ENCODE results near the gene RNU1-3.
"Not testable (repeated sequence)": the region's sequence is repeated elsewhere in the genome, so short reads cannot be mapped to it uniquely, and the experiment has no call there.

The RNU1-3 gene

DNA sequence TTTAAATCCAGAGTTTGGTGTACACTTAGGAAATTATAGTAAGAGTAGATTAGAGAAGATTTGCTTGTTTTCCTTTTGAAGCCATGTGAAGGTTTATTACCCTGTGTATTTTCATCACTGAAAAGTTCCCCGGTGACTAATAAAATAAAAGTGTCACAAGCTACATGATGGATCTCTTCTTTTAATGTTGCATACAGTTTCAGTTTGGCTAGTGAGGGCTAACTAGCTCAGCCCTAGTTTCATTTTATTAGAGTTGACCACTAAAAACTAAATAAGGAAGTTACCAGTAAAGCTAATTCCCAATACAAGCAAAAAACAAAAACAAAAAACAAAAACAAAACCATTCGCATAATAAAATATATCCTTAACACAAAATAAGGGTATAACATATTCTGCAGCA is 17.4 kb upstream of the RNU1-3 start:
- H3K9me3 Mint-ChIP-seq (ENCODE audit: low read depth); H3K4me3 Mint-ChIP-seq; H3K36me3 Mint-ChIP-seq; H3K27me3 Mint-ChIP-seq; H3K4me1 Mint-ChIP-seq (ENCODE audit: low read depth); H3K27ac Mint-ChIP-seq: not testable (repeated sequence)

DNA sequence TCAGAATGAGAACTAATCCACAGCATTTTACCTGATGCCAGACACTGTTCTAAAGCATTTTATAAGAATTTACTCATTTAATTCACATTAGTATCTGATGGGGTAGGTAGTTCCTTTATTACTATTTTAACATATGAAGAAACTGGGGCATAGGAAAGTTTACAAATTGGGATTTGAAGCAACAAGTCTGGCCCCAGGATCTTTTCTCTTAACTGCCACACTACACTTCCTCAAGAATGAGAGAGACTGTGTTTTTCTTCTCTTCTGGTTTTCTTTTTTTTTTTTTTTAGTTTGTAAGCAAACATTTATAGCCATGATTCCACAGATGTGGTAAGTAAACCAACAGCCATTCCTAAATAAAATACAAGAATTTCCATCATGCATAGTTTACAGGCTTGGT is 16.1 kb upstream of the RNU1-3 start:
- not testable (repeated sequence) for H3K9me3 Mint-ChIP-seq (ENCODE audit: low read depth); H3K36me3 Mint-ChIP-seq; H3K27ac Mint-ChIP-seq; H3K4me3 Mint-ChIP-seq
- Mint-ChIP-seq H3K4me1 (ENCODE audit: low read depth) (peaks cover 16% of the 10 kb centered on the region), H3K27me3 (peaks cover 14% of the 10 kb centered on the region)

DNA sequence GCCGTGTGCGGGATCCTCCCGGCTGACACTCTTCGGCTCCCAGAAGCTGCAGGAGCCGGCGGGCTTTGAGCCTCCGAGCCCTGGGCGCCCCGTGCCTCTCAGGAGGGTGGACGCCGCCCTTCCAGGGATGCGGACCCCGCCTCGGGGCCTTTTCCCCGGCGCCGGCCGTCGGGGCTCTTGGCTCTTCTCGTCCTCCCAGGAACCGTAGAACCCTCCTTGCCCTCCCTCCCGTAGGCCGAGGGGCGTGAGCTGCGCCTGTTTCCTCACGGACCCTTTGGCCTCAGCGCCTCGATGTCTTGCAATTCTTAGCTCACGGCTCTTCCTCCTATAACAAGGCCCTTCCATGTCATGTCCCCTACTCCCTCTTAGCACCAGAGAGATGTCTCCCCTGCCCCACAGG is 13.6 kb upstream of the RNU1-3 start:
- peaks cover 19% of the 10 kb centered on the region for H3K4me1 Mint-ChIP-seq (ENCODE audit: low read depth)
- H3K27ac Mint-ChIP-seq; H3K4me3 Mint-ChIP-seq; H3K36me3 Mint-ChIP-seq; H3K27me3 Mint-ChIP-seq; H3K9me3 Mint-ChIP-seq (ENCODE audit: low read depth): not testable (repeated sequence)

DNA sequence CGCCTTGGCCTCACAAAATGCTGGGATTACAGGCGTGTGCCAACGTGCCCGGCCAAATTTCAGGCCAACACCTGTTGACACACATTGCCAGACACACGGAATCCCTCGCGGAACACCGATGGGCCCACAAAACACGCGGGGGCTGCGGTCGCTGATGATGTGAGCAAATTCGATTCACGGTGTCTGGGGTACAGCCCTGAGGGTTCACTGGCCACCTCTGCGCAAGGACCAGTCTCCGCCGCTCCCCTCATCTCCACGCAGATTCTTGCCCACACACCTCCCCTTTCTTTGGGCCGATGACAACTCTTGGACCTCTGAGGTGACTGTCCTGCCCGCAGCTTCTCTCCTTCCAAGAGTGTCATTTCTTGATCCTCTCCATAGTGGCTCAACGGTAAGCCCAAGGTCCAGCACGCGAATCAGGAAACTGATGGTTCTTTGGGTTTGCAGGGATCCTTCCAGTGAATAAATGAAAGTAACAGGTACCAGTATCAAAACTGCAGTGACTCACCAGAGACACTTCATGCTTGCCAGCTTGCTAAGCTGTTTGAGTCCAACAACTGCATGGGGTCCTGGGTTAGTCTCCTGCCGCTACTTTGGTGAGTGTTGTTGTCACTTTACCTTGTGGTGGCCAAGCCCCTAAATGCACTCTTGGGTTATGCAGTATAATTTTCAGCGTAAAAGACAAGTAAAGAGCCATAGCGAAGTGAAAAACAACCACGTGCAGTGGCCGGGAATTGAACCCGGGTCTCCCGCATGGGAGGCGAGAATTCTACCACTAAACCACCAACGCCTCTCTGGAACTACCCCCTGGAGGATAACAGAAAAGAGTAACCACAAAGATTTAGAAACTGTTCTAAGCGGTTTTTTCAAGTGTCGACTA is 11.0 kb upstream of the RNU1-3 start:
- Mint-ChIP-seq H3K9me3 (ENCODE audit: low read depth) (no peaks in the 10 kb centered on the region), H3K27me3 (peaks cover 9% of the 10 kb centered on the region), H3K4me3 (peak overlapping the region; percentile 60), H3K4me1 (ENCODE audit: low read depth) (peaks cover 19% of the 10 kb centered on the region), H3K27ac (peak overlapping the region; percentile 81), H3K36me3 (no peaks in the 10 kb centered on the region)

DNA sequence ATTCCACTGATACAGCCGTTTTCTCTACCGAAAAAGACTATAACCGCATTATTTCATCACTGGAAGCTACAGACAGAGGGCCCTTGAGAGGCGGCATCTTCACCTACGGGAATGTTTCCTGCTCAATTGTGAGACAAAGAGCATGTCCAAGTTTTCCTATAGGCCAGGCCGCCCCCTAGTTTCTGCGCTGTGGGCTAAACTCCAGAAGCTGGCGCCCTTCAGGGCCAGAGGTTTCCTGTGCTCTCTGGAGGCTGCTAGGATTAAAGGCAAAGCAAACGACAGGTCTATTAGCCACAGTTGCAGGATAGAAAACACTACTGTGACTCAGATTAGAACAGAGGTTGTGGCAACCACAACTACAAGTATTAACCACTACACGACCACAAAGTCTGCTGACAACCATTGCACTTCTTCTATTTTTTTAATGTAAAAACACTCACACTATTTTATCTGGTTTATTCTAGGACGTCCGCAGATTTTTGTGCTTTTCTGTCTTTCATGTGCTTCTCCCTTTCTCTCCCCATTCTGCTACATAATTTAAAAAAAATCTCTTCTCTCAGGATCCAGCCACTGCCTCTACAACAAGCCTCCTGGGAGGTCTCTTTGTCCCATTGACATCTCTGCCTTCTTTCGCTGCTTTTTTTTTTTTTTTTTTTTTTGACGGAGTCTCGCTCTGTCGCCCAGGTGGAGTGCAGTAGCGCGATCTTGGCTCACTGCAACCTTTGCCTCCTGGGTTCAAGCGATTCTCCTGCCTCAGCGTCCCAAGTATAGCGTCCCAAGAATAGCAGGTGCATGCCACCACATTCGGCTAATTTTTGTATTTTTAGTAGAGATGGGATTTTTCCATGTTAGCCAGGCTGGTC is 10.1 kb upstream of the RNU1-3 start:
- H3K36me3 Mint-ChIP-seq; H3K27me3 Mint-ChIP-seq; H3K9me3 Mint-ChIP-seq (ENCODE audit: low read depth): not testable (repeated sequence)
- peak overlapping the region; percentile 10 for H3K4me3 Mint-ChIP-seq
- H3K27ac Mint-ChIP-seq, result peak overlapping the region; percentile 66
- H3K4me1 Mint-ChIP-seq (ENCODE audit: low read depth), result peaks cover 19% of the 10 kb centered on the region

DNA sequence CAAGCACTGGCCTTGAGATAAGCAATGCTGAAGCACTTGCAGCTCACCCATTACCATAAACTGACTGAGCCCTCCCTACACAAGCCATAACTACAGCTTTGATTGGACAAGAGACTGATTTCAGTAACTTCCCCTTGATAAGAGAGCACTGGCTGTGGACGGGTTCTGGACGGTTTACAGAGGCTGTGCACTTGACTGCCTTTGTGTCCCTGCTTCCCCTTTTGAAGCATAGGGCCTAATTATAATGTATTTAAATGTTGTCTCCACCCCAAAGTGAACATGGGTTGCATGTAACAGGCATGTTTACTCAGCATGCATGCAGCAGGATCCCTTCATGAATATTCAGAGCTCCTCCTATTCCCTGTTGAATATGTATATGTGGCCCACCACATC is 8.4 kb upstream of the RNU1-3 start:
- not testable (repeated sequence) for H3K27ac Mint-ChIP-seq; H3K36me3 Mint-ChIP-seq; H3K27me3 Mint-ChIP-seq; H3K9me3 Mint-ChIP-seq (ENCODE audit: low read depth); H3K4me3 Mint-ChIP-seq
- peaks cover 19% of the 10 kb centered on the region for H3K4me1 Mint-ChIP-seq (ENCODE audit: low read depth)

DNA sequence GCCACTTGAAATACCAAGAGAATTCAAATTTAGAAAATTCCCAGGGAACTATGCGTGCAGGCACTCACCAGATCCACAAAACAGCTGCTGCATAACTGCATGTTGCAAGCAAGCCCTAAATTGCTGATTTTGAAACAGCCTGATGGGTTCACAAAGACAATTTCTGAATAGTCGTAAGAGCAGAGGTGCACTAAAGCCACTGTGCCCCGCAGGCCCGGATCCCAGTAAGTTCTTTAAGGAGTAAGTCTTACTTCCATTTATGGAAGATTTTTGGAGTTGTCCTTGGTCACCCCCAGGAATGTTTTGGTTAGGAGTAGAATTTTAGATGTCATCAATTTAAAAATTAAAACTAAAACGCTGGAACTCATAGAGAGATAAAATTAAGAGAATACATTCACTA is 7.2 kb upstream of the RNU1-3 start:
- not testable (repeated sequence) for H3K36me3 Mint-ChIP-seq; H3K4me3 Mint-ChIP-seq; H3K27ac Mint-ChIP-seq; H3K27me3 Mint-ChIP-seq; H3K9me3 Mint-ChIP-seq (ENCODE audit: low read depth)
- H3K4me1 Mint-ChIP-seq (ENCODE audit: low read depth), result peaks cover 19% of the 10 kb centered on the region

DNA sequence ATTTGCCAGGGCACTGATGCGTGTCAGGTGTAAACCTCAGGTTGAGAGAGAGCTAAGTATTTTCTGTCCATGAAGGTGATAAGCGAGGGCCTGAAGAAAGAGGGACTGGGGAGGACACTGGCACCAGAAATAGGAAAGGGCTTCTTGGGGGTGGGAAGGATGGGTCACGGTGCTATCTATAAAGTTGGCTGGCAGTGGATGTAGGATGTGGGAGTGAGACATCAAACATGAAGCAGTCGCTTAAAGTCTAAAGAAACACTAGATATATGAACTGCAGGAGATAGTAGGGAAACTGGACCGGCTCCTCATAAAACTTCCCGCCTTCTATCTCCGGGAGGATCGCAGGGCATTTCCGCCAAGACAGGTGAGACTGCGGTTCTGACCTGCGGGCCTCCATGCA is 912 bp downstream of the RNU1-3 start:
- not testable (repeated sequence) for H3K27ac Mint-ChIP-seq; H3K4me3 Mint-ChIP-seq; H3K4me1 Mint-ChIP-seq (ENCODE audit: low read depth); H3K36me3 Mint-ChIP-seq; H3K9me3 Mint-ChIP-seq (ENCODE audit: low read depth); H3K27me3 Mint-ChIP-seq

DNA sequence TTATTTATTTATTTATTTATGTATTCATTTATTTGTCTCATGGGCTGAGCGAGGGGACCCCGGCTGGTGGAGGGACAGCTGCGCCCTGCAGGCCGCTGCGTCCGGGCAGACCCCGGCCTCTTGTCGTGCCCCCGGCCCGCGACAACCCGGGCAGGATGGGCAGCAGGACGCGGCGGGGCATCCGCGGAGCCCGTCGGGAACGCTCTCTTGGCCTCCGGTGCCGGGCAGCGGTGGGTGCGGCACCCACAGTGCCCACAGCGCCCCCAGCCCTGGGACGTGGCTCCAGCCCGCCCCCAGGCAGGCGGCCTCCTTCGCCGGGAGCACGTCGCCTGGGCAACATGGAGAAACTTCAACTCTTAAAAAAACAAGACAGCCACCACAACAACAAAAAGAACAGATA is 8.5 kb downstream of the RNU1-3 start:
- H3K9me3 Mint-ChIP-seq (ENCODE audit: low read depth); H3K36me3 Mint-ChIP-seq; H3K4me3 Mint-ChIP-seq; H3K4me1 Mint-ChIP-seq (ENCODE audit: low read depth); H3K27ac Mint-ChIP-seq; H3K27me3 Mint-ChIP-seq: not testable (repeated sequence)

DNA sequence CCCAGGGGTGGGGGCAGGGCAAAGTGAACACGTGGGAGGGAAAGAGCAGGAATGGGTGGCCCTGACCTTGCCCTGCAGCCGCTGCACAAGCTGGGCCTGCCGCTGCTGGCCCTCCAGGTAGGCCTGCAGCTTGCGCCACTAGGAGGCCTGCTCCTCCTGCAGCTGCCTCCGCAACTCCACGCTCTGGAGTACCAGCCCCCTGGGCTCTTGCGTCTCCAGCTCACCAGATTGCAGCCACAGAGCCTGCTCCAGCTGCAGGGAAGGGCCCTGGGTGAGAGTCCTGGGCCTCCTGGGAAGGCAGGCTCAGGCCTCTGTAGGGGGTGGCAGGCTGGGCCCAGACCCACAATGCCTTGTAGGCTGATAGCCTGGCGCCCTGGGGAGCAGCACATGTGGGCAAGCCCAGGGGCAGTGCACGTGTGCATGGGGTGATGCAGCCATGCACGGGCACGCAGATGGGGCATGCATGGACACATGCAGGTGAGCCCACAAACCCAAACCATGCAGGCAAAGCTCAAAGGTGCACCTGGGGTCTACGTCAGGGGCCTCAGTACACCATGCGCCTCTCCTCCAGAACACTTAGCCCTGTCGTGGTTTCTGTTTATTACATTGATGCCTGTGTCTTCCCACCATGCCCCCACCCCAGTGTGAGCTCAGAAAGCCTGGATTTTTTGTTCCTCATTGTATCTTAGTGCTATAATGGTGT is 9.6 kb downstream of the RNU1-3 start:
- not testable (repeated sequence) for H3K27me3 Mint-ChIP-seq

DNA sequence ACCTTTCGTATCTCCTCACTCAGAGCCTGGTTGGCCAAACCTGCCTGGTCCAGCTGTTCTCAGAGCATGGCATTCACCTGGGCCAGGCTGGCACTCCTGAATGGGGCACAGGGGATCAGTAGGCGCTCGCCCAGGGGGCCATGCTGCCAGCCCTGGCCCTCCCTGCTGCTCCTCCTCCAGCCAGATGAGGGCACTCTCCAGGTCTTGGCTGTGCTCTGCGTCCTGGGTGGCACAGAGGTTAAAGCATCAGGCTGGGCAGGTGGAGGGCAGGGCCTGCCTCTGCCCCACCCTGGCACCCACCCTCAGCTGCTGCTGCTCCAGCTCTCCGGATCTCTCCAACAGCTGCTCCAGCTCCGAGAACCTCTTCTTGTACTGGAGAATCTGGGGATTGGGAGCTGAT is 10.2 kb downstream of the RNU1-3 start:
- not testable (repeated sequence) for H3K27ac Mint-ChIP-seq; H3K27me3 Mint-ChIP-seq; H3K36me3 Mint-ChIP-seq; H3K4me1 Mint-ChIP-seq (ENCODE audit: low read depth); H3K9me3 Mint-ChIP-seq (ENCODE audit: low read depth); H3K4me3 Mint-ChIP-seq

More for the DNA sequence above, 9.6 kb downstream of the RNU1-3 start:
- H3K36me3 Mint-ChIP-seq; H3K4me1 Mint-ChIP-seq (ENCODE audit: low read depth); H3K27ac Mint-ChIP-seq; H3K4me3 Mint-ChIP-seq; H3K9me3 Mint-ChIP-seq (ENCODE audit: low read depth): not testable (repeated sequence)

DNA sequence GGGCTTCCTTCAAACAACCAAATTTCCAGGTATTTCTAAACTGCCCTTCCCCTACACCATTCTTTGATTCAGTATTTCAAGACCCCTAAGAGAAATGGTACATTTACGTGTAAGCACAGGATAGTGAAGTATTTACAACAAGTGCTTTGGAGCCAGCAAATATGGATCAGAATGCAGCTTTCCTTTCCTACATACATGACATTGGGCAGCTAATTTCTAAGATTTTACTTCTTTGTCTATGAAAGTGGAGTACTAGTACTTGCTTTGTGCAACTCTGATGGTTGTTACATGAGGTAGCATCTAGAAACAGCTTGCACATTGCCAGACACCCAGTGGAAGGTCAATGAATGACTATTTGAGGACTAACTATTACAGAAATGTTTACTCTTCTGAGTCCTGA is 15.2 kb downstream of the RNU1-3 start:
- H3K27me3 Mint-ChIP-seq, result not testable (repeated sequence)

DNA sequence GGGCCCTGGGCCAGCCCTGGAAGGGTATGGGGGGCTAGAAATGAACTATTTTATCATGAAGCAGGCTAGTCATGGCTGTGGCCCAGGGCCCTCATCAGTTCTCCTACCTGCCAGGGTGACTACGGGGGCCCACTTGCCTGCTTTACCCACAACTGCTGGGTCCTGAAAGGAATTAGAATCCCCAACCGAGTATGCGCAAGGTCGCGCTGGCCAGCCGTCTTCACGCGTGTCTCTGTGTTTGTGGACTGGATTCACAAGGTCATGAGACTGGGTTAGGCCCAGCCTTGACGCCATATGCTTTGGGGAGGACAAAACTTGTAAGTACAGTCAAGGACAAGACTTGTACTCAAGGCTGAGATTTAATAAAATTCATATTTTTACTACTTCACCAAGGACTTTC is 16.8 kb downstream of the RNU1-3 start:
- not testable (repeated sequence) for H3K27ac Mint-ChIP-seq; H3K36me3 Mint-ChIP-seq; H3K9me3 Mint-ChIP-seq (ENCODE audit: low read depth); H3K27me3 Mint-ChIP-seq; H3K4me3 Mint-ChIP-seq; H3K4me1 Mint-ChIP-seq (ENCODE audit: low read depth)

More for the DNA sequence above, 15.2 kb downstream of the RNU1-3 start:
- H3K4me1 Mint-ChIP-seq (ENCODE audit: low read depth); H3K36me3 Mint-ChIP-seq; H3K4me3 Mint-ChIP-seq; H3K9me3 Mint-ChIP-seq (ENCODE audit: low read depth); H3K27ac Mint-ChIP-seq: not testable (repeated sequence)

DNA sequence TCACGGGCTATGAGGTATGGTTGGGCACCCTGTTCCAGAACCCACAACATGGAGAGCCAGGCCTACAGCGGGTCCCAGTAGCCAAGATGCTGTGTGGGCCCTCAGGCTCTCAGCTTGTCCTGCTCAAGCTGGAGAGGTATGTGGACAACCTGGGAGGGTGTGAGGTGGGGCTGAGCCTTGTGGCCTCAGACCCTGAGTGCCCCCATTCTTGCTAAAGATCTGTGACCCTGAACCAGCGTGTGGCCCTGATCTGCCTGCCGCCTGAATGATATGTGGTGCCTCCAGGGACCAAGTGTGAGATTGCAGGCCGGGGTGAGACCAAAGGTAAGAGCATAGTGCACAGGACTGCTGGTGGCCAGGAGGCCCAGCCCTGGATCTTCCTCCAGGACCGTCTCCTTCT is 17.4 kb downstream of the RNU1-3 start:
- H3K4me3 Mint-ChIP-seq; H3K27me3 Mint-ChIP-seq; H3K4me1 Mint-ChIP-seq (ENCODE audit: low read depth); H3K27ac Mint-ChIP-seq; H3K9me3 Mint-ChIP-seq (ENCODE audit: low read depth); H3K36me3 Mint-ChIP-seq: not testable (repeated sequence)

DNA sequence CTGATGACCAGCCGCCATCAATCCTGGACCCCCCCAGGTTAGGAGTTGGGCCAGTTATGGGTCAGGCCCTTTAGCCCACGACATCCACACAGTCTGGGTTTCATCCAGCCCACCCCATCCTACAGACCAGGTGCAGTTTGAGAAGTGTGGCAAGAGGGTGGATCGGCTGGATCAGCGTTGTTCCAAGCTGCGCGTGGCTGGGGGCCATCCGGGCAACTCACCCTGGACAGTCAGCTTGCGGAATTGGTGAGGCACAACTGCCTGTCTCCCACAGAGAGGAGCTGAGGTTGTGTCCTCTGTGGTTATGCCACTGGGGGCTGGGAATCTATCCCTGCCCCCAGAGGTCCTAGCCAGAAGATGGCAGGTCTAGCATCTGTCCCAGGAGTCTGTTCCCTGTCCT is 18.0 kb downstream of the RNU1-3 start:
- H3K9me3 Mint-ChIP-seq (ENCODE audit: low read depth); H3K4me3 Mint-ChIP-seq; H3K27me3 Mint-ChIP-seq; H3K27ac Mint-ChIP-seq; H3K4me1 Mint-ChIP-seq (ENCODE audit: low read depth); H3K36me3 Mint-ChIP-seq: not testable (repeated sequence)

Data from activated naive CD8-positive, alpha-beta T cell (primary cell).